ENCODE measurements around the gene ADAMTS15. TPM values are rescaled to one million over a fixed set of nuclear protein-coding genes. Genes with fewer than 3 reads are reported as not detected.

The ADAMTS15 gene
- total RNA-seq, 2 experiments from 2014 or later, result not detected

DNA sequence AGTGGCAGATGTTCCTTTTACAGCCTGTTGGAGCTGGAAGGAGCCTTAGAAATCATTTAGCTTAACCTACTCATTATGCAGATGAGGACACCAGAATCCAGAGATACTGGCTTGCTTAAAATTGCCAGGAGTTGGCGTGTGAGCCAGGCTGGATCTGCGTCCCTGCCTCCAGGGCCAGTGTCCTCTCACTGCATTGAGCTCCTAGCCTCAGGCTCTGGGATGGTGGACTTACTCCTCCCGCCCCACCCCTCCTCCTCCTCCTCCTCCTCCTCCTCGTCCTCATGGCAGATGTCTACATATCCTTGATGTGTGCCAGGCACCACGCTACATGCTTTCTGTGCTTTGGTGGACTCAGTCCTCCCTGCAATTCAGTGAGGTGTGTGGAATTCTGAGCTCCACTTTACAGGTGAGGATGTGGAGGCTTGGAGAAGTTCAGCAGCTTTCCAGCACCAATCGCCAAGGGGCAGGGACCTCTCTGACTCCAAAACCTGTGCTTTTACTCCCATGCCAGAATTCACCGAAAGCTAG is 24.1 kb downstream of the ADAMTS15 start:
- CTCF ChIA-PET, result no interaction called here
- intact Hi-C loops (cut with micrococcal nuclease), result no loop called here
- Mint-ChIP-seq H3K4me3 (no peak overlapping the region), H3K27ac (no peak overlapping the region), H3K36me3 (no peaks in the 10 kb centered on the region), H3K9me3 (no peaks in the 10 kb centered on the region), H3K4me1 (ENCODE audit: low read depth) (peaks cover 5% of the 10 kb centered on the region), H3K27me3 (peaks cover 1% of the 10 kb centered on the region)
- no peak for DNase-seq
- POLR2A ChIA-PET, result no interaction called here

DNA sequence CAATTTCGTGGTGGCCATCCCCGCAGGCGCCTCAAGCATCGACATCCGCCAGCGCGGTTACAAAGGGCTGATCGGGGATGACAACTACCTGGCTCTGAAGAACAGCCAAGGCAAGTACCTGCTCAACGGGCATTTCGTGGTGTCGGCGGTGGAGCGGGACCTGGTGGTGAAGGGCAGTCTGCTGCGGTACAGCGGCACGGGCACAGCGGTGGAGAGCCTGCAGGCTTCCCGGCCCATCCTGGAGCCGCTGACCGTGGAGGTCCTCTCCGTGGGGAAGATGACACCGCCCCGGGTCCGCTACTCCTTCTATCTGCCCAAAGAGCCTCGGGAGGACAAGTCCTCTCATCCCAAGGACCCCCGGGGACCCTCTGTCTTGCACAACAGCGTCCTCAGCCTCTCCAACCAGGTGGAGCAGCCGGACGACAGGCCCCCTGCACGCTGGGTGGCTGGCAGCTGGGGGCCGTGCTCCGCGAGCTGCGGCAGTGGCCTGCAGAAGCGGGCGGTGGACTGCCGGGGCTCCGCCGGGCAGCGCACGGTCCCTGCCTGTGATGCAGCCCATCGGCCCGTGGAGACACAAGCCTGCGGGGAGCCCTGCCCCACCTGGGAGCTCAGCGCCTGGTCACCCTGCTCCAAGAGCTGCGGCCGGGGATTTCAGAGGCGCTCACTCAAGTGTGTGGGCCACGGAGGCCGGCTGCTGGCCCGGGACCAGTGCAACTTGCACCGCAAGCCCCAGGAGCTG is 24.8 kb downstream of the ADAMTS15 start:
- POLR2A ChIA-PET, result no interaction called here
- peaks cover 1% of the 10 kb centered on the region for H3K27me3 Mint-ChIP-seq
- H3K36me3 Mint-ChIP-seq, result no peaks in the 10 kb centered on the region
- H3K4me3 Mint-ChIP-seq, result no peak overlapping the region
- intact Hi-C loops (cut with micrococcal nuclease), result no loop called here
- peaks cover 5% of the 10 kb centered on the region for H3K4me1 Mint-ChIP-seq (ENCODE audit: low read depth)
- no peak overlapping the region for H3K27ac Mint-ChIP-seq
- DNase-seq, result no peak
- no peaks in the 10 kb centered on the region for H3K9me3 Mint-ChIP-seq
- CTCF ChIA-PET, result no interaction called here

- Mint-ChIP-seq H3K4me3 (no peak overlapping the region), H3K4me1 (ENCODE audit: low read depth) (peaks cover 5% of the 10 kb centered on the region), H3K27ac (no peak overlapping the region), H3K36me3 (no peaks in the 10 kb centered on the region), H3K9me3 (no peaks in the 10 kb centered on the region), H3K27me3 (peaks cover 1% of the 10 kb centered on the region)
- ChIA-PET CTCF (no interaction called here), POLR2A (no interaction called here)
- intact Hi-C loops (cut with micrococcal nuclease), result no loop called here
- DNase-seq, result no peak
These were observed 25.4 kb downstream of the ADAMTS15 start for GRCh38 chr11:130473795-130474377.

DNA sequence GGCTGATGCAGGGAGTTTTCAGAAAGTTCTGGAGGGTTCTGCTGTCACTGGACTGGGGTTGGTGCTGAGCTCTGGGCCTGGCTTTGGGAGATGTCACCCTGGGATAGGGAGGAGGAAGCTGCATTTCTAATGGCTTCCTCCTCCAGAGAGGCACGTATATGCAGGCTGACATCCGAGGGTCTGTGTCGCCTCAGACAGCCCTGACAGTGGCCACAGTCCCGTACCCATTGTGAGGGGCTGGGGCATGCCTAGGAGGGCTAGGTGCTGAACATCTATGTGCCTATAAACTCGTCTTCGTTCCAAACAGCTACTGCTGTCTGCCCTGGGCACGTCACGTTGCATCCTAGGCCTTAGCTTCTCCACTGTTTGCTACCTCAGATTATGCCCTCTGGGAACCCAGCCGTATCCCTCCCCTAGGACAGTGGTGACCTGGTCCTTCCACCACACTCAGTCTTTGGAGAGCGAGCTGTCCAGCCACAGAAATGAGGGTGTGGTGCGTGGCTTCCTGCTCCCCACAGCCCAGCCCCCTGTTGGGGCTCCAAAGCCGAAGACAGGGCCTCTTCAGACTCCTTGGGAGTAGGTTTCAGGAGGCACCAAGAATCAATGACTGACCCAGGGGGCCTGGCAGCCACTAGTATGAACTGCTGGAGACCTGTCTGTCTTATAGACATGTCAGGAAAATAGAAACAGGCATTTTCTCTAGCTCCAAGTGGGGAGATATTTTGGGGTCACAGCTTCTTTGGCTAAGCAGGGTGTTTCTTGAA is 26.4 kb downstream of the ADAMTS15 start:
- H3K4me1 Mint-ChIP-seq (ENCODE audit: low read depth), result peaks cover 5% of the 10 kb centered on the region
- no peak overlapping the region for H3K4me3 Mint-ChIP-seq
- H3K27me3 Mint-ChIP-seq, result peaks cover 1% of the 10 kb centered on the region
- CTCF ChIA-PET, result no interaction called here
- no peaks in the 10 kb centered on the region for H3K36me3 Mint-ChIP-seq
- DNase-seq, result no peak
- no peaks in the 10 kb centered on the region for H3K9me3 Mint-ChIP-seq
- no peak overlapping the region for H3K27ac Mint-ChIP-seq
- intact Hi-C loops (cut with micrococcal nuclease), result no loop called here
- POLR2A ChIA-PET, result no interaction called here

GRCh38 chr11:130475426-130476053 is 27.1 kb downstream of the ADAMTS15 start:
- Mint-ChIP-seq H3K36me3 (no peaks in the 10 kb centered on the region), H3K9me3 (no peaks in the 10 kb centered on the region), H3K27ac (no peak overlapping the region), H3K27me3 (peaks cover 1% of the 10 kb centered on the region), H3K4me1 (ENCODE audit: low read depth) (peaks cover 5% of the 10 kb centered on the region), H3K4me3 (no peak overlapping the region)
- DNase-seq, result no peak
- POLR2A ChIA-PET, result no interaction called here
- CTCF ChIA-PET, result no interaction called here
- intact Hi-C loops (cut with micrococcal nuclease), result no loop called here

GRCh38 chr11:130476200-130476921 is 27.9 kb downstream of the ADAMTS15 start:
- no peaks in the 10 kb centered on the region for H3K9me3 Mint-ChIP-seq
- peaks cover 1% of the 10 kb centered on the region for H3K27me3 Mint-ChIP-seq
- CTCF ChIA-PET, result interaction anchor here (1.5 kb wide), 1 partner anchor 386 kb away, joined by 5 read pairs; no protein-coding TSS in a partner anchor
- no peak for DNase-seq
- no peak overlapping the region for H3K27ac Mint-ChIP-seq
- H3K36me3 Mint-ChIP-seq, result no peaks in the 10 kb centered on the region
- intact Hi-C loops (cut with micrococcal nuclease), result no loop called here
- peaks cover 5% of the 10 kb centered on the region for H3K4me1 Mint-ChIP-seq (ENCODE audit: low read depth)
- POLR2A ChIA-PET, result no interaction called here
- H3K4me3 Mint-ChIP-seq, result no peak overlapping the region

- intact Hi-C loops (cut with micrococcal nuclease), result no loop called here
- peaks cover 1% of the 10 kb centered on the region for H3K27me3 Mint-ChIP-seq
- H3K36me3 Mint-ChIP-seq, result no peaks in the 10 kb centered on the region
- CTCF ChIA-PET, result interaction anchor here (1.5 kb wide), 1 partner anchor 385 kb away, joined by 5 read pairs; no protein-coding TSS in a partner anchor
- POLR2A ChIA-PET, result no interaction called here
- no peak overlapping the region for H3K27ac Mint-ChIP-seq
- H3K4me3 Mint-ChIP-seq, result no peak overlapping the region
- no peaks in the 10 kb centered on the region for H3K9me3 Mint-ChIP-seq
- H3K4me1 Mint-ChIP-seq (ENCODE audit: low read depth), result peaks cover 5% of the 10 kb centered on the region
- no peak for DNase-seq
These were observed 28.6 kb downstream of the ADAMTS15 start for GRCh38 chr11:130476922-130477491.

DNA sequence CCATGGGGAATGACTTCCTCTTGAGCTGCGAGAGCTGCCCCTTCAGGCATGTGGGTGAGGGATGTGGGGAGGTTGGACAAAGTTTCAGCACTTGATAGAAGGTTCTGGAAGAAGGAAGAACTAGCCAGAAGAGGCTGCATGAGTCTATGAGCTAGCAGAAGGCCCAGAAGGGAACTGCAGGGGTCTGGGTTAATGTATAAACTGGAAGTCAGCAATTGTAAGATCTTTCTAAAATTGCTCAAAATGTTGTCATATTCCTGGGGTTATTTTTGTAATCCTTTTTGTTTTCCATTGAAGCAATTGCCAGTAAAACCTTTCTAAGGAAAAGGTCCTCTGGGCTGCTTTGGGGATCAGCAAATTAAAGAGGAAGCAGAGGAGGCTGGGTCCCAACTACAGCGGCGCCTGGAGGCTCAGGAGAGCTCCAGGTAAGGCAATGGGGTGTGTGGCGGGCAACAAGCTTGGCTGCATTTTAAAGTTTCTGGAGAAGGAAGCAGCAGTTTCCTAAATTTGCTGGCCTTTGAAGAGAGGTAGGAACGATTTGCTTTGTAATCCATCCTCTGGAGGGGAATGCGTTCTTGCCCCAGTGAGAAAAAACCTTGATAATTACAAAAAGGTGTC is 29.2 kb downstream of the ADAMTS15 start:
- DNase-seq, result no peak
- intact Hi-C loops (cut with micrococcal nuclease), result no loop called here
- H3K27me3 Mint-ChIP-seq, result peaks cover 1% of the 10 kb centered on the region
- H3K27ac Mint-ChIP-seq, result no peak overlapping the region
- H3K4me1 Mint-ChIP-seq (ENCODE audit: low read depth), result peaks cover 5% of the 10 kb centered on the region
- ChIA-PET CTCF (interaction anchor here (1.5 kb wide), 1 partner anchor 385 kb away, joined by 5 read pairs; no protein-coding TSS in a partner anchor), POLR2A (no interaction called here)
- no peaks in the 10 kb centered on the region for H3K36me3 Mint-ChIP-seq
- H3K4me3 Mint-ChIP-seq, result no peak overlapping the region
- no peaks in the 10 kb centered on the region for H3K9me3 Mint-ChIP-seq

GRCh38 chr11:130478204-130478701 is 29.8 kb downstream of the ADAMTS15 start:
- H3K27me3 Mint-ChIP-seq, result peaks cover 1% of the 10 kb centered on the region
- no peak for DNase-seq
- CTCF ChIA-PET, result interaction anchor here (1.5 kb wide), 1 partner anchor 384 kb away, joined by 5 read pairs; no protein-coding TSS in a partner anchor
- no peaks in the 10 kb centered on the region for H3K9me3 Mint-ChIP-seq
- no peak overlapping the region for H3K4me3 Mint-ChIP-seq
- POLR2A ChIA-PET, result no interaction called here
- H3K27ac Mint-ChIP-seq, result no peak overlapping the region
- intact Hi-C loops (cut with micrococcal nuclease), result no loop called here
- peaks cover 5% of the 10 kb centered on the region for H3K4me1 Mint-ChIP-seq (ENCODE audit: low read depth)
- no peaks in the 10 kb centered on the region for H3K36me3 Mint-ChIP-seq

GRCh38 chr11:130478881-130479280 is 30.4 kb downstream of the ADAMTS15 start:
- ChIA-PET POLR2A (no interaction called here), CTCF (no interaction called here)
- peaks cover 1% of the 10 kb centered on the region for H3K27me3 Mint-ChIP-seq
- peaks cover 5% of the 10 kb centered on the region for H3K4me1 Mint-ChIP-seq (ENCODE audit: low read depth)
- H3K4me3 Mint-ChIP-seq, result no peak overlapping the region
- no peak overlapping the region for H3K27ac Mint-ChIP-seq
- no peak for DNase-seq
- no peaks in the 10 kb centered on the region for H3K36me3 Mint-ChIP-seq
- H3K9me3 Mint-ChIP-seq, result no peaks in the 10 kb centered on the region
- intact Hi-C loops (cut with micrococcal nuclease), result no loop called here

GRCh38 chr11:130480186-130480585 is 31.7 kb downstream of the ADAMTS15 start:
- POLR2A ChIA-PET, result no interaction called here
- H3K27ac Mint-ChIP-seq, result no peak overlapping the region
- no peak overlapping the region for H3K4me3 Mint-ChIP-seq
- peaks cover 5% of the 10 kb centered on the region for H3K4me1 Mint-ChIP-seq (ENCODE audit: low read depth)
- intact Hi-C loops (cut with micrococcal nuclease), result no loop called here
- no peak for DNase-seq
- no peaks in the 10 kb centered on the region for H3K36me3 Mint-ChIP-seq
- CTCF ChIA-PET, result no interaction called here
- H3K27me3 Mint-ChIP-seq, result peaks cover 1% of the 10 kb centered on the region
- H3K9me3 Mint-ChIP-seq, result no peaks in the 10 kb centered on the region
